BJ (cell line): Measurements from ENCODE around the gene PRG3. TPM values are rescaled to one million over a fixed set of nuclear protein-coding genes. Genes with fewer than 3 reads are reported as not detected.

Experiments
- CTCF ChIA-PET: fragments of 350-600 bp; formaldehyde crosslinking; extraction: SDS; loops from one replicate; lab custom pipeline; 2021; ENCODE audit warnings: antibody characterized with exemption, inconsistent platforms; lab: Yijun Ruan, JAX
- POLR2A ChIA-PET: fragments of 300-600 bp; sonication (Branson Sonifier 250); formaldehyde crosslinking; extraction: SDS; loops from one replicate; lab custom pipeline; 2021; ENCODE audit warnings: antibody characterized with exemption; lab: Charles Lee
- DNase-seq: peaks from one replicate; pipeline ENCODE4 v3.0.0-alpha.2; 2011; ENCODE audit warnings: low read depth
- H3K27me3 ChIP-seq: 2 replicates; pipeline ENCODE4 v1.6.0; 2011; ENCODE audit warnings: low read length; ENCODE audit not compliant: control insufficient read depth, insufficient read depth
- H3K36me3 ChIP-seq: 2 replicates; pipeline ENCODE4 v1.5.1; 2011; ENCODE audit warnings: low read length; ENCODE audit not compliant: control insufficient read depth, insufficient read depth
- H3K4me3 ChIP-seq: 2 replicates; pipeline ENCODE4 v1.5.1; 2011; ENCODE audit warnings: low read depth, mild to moderate bottlenecking, control low read depth, low read length
- CTCF ChIP-seq: IDR thresholded peaks from 2 replicates; pipeline ENCODE4 v1.5.1; 2011; ENCODE audit warnings: low read depth, mild to moderate bottlenecking, control low read depth, inconsistent platforms, low read length, moderate library complexity; ENCODE audit not compliant: insufficient read depth
- polyA plus RNA-seq: library from polyadenylated mRNA; depleted of rRNA; stranded (reverse); fragments of >200 nt; gene quantifications from 2 replicates; pipeline ENCODE4 v1.2.3, GENCODE V29; 2011

The PRG3 gene
- polyA plus RNA-seq, 1 experiment = not detected

GRCh38 chr11:57349491-57350274 is 31.3 kb downstream of the PRG3 start:
- no peak for DNase-seq
- no peak overlapping the region for H3K4me3 ChIP-seq
- TF ChIP-seq CTCF = peak; percentile 93
- POLR2A ChIA-PET = no interaction called here
- no peaks in the 10 kb centered on the region for H3K36me3 ChIP-seq
- no peaks in the 10 kb centered on the region; the same call in 1 of the 2 replicates for H3K27me3 ChIP-seq
- CTCF ChIA-PET = interaction anchor here (0.6 to 3.0 kb wide), 18 partner anchors 11 to 1613 kb away, joined by 3 to 32 read pairs (median 3); partner anchors contain the start of gene P2RX3

- ChIA-PET CTCF (interaction anchor here (0.6 to 4.2 kb wide), 14 partner anchors 11 to 505 kb away, joined by 3 to 30 read pairs (median 4); partner anchors contain the start of gene P2RX3), POLR2A (no interaction called here)
- DNase-seq = no peak
- no peaks in the 10 kb centered on the region for H3K27me3 ChIP-seq
- TF ChIP-seq CTCF = no peak
- H3K36me3 ChIP-seq = no peaks in the 10 kb centered on the region
- no peak overlapping the region for H3K4me3 ChIP-seq
These were observed 32.2 kb downstream of the PRG3 start for GRCh38 chr11:57348636-57349313.

- H3K36me3 ChIP-seq = no peaks in the 10 kb centered on the region
- ChIA-PET POLR2A (no interaction called here), CTCF (interaction anchor here (0.6 to 4.2 kb wide), 13 partner anchors 9 to 507 kb away, joined by 3 to 30 read pairs (median 3); no protein-coding TSS in a partner anchor)
- H3K27me3 ChIP-seq = no peaks in the 10 kb centered on the region
- no peak for DNase-seq
- no peak for TF ChIP-seq CTCF
- no peak overlapping the region for H3K4me3 ChIP-seq
These were observed 32.9 kb downstream of the PRG3 start for GRCh38 chr11:57348052-57348451.

GRCh38 chr11:57347336-57347735 is 33.6 kb downstream of the PRG3 start:
- no peak for DNase-seq
- ChIA-PET POLR2A (no interaction called here), CTCF (interaction anchor here (1.0 to 4.2 kb wide), 11 partner anchors 8 to 506 kb away, joined by 3 to 30 read pairs (median 4); no protein-coding TSS in a partner anchor)
- no peak for TF ChIP-seq CTCF
- no peaks in the 10 kb centered on the region for H3K27me3 ChIP-seq
- no peak overlapping the region for H3K4me3 ChIP-seq
- no peaks in the 10 kb centered on the region for H3K36me3 ChIP-seq

GRCh38 chr11:57345555-57346211 is 35.3 kb downstream of the PRG3 start:
- POLR2A ChIA-PET = no interaction called here
- CTCF ChIA-PET = interaction anchor here (0.7 to 4.2 kb wide), 27 partner anchors 9 to 1441 kb away, joined by 3 to 30 read pairs (median 5); partner anchors contain the start of genes RTN4RL2, SLC43A1 and TNKS1BP1
- peak; percentile 72 for TF ChIP-seq CTCF
- H3K36me3 ChIP-seq = no peaks in the 10 kb centered on the region
- no peaks in the 10 kb centered on the region; the same call in 1 of the 2 replicates for H3K27me3 ChIP-seq
- H3K4me3 ChIP-seq = no peak overlapping the region
- no peak for DNase-seq
